Renal cortex interstitium (tissue), 3 donors: ENCODE results near the gene ZNF574. TPM values are rescaled to one million over a fixed set of nuclear protein-coding genes. Genes with fewer than 3 reads are reported as not detected.

Source experiments
- polyA plus RNA-seq, 3 donors: library from polyadenylated mRNA; unstranded; fragments of 120-200 nt; gene quantifications; one replicate each; pipeline ENCODE4 v1.2.1, GENCODE V29; 2013; ENCODE audit not compliant: insufficient read length in 3 of 3

ZNF574 gene
- polyA plus RNA-seq, 3 donors = 11.2 to 18.4 (median 15.4) TPM

Other genes with a start within 250 kb of the ZNF574 start
- gene LYPD4, start 231.5 kb upstream of the ZNF574 start, polyA plus RNA-seq = not detected
- gene DMRTC2, start 231.1 kb upstream of the ZNF574 start, polyA plus RNA-seq = not detected
- 1,000 to 10,000 TPM; 1,302 to 1,867 (median 1,631) TPM for gene RPS19, start 215.9 kb upstream of the ZNF574 start, polyA plus RNA-seq
- 1 to 10 TPM in 2 of 3 donors, under 1 TPM in 1; 0.53 to 1.7 (median 1.6) TPM for gene CD79A, start 198.9 kb upstream of the ZNF574 start, polyA plus RNA-seq
- gene ARHGEF1, start 193.0 kb upstream of the ZNF574 start, polyA plus RNA-seq = 10 to 100 TPM; 40.1 to 63.7 (median 50.7) TPM
- gene ERFL, start 147.7 kb upstream of the ZNF574 start, polyA plus RNA-seq = under 1 TPM; 0.06 to 0.21 (median 0.12) TPM
- 10 to 100 TPM; 47.5 to 85.4 (median 81.1) TPM for gene RABAC1, start 116.8 kb upstream of the ZNF574 start, polyA plus RNA-seq
- gene ATP1A3, start 81.9 kb upstream of the ZNF574 start, polyA plus RNA-seq = under 1 TPM in 2 of 3 donors, not detected in 1; 0.39 to 0.99 TPM
- 10 to 100 TPM; 19.0 to 33.6 (median 23.2) TPM for gene GRIK5, start 6.0 kb upstream of the ZNF574 start, polyA plus RNA-seq
- 1 to 10 TPM in 1 of 3 donors, under 1 TPM in 2; 0.67 to 1.3 (median 0.92) TPM for gene POU2F2, start 56.3 kb downstream of the ZNF574 start, polyA plus RNA-seq
- 10 to 100 TPM; 23.8 to 30.5 (median 29.2) TPM for gene DEDD2, start 141.5 kb downstream of the ZNF574 start, polyA plus RNA-seq
- gene ZNF526, start 144.1 kb downstream of the ZNF574 start, polyA plus RNA-seq = 1 to 10 TPM; 7.6 to 9.2 (median 9.0) TPM
- 10 to 100 TPM; 63.5 to 80.8 (median 74.0) TPM for gene GSK3A, start 166.4 kb downstream of the ZNF574 start, polyA plus RNA-seq
- gene ERF, start 179.0 kb downstream of the ZNF574 start, polyA plus RNA-seq = 10 to 100 TPM; 65.2 to 78.9 (median 74.2) TPM
- 10 to 100 TPM; 44.2 to 67.5 (median 62.6) TPM for gene CIC, start 193.1 kb downstream of the ZNF574 start, polyA plus RNA-seq
- 1 to 10 TPM; 1.3 to 2.7 (median 1.4) TPM for gene PRR19, start 226.0 kb downstream of the ZNF574 start, polyA plus RNA-seq
- gene PAFAH1B3, start 226.5 kb downstream of the ZNF574 start, polyA plus RNA-seq = 100 to 1,000 TPM in 1 of 3 donors, 10 to 100 TPM in 2; 71.2 to 104 (median 73.1) TPM
- 1 to 10 TPM in 1 of 3 donors, under 1 TPM in 2; 0.72 to 1.2 (median 0.90) TPM for gene TMEM145, start 237.1 kb downstream of the ZNF574 start, polyA plus RNA-seq
- 10 to 100 TPM; 36.5 to 49.2 (median 47.5) TPM for gene MEGF8, start 249.5 kb downstream of the ZNF574 start, polyA plus RNA-seq